Measurements from ENCODE around the gene TSHZ2.

The TSHZ2 gene

GRCh38 chr20:53187392-53188068 lies 215.4 kb downstream of the TSHZ2 start:
- 0 out of 2 replicates have a peak, but pooled peaks cover 3% of the 10 kb centered on the region for H3K4me1 ChIP-seq (ENCODE audit: insufficient read depth, low read length)
- H3K36me3 ChIP-seq (ENCODE audit: insufficient read depth, low read depth, low read length): no peaks in the 10 kb centered on the region
- H3K9me3 ChIP-seq (ENCODE audit: insufficient read depth, low read depth, low read length): no peaks in the 10 kb centered on the region
- no peaks in the 10 kb centered on the region for H3K27me3 ChIP-seq (ENCODE audit: insufficient read depth, low read length)
- no peak overlapping the region for H3K9ac ChIP-seq (ENCODE audit: low read depth, low read length)
- H3K27ac ChIP-seq (ENCODE audit: low read length): no peak overlapping the region
- H3K4me3 ChIP-seq (ENCODE audit: low read length): no peak overlapping the region

- H3K4me3 ChIP-seq (ENCODE audit: low read length): no peak overlapping the region
- H3K9me3 ChIP-seq (ENCODE audit: insufficient read depth, low read depth, low read length): no peaks in the 10 kb centered on the region
- H3K36me3 ChIP-seq (ENCODE audit: insufficient read depth, low read depth, low read length): no peaks in the 10 kb centered on the region
- no peak overlapping the region for H3K27ac ChIP-seq (ENCODE audit: low read length)
- no peaks in the 10 kb centered on the region for H3K27me3 ChIP-seq (ENCODE audit: insufficient read depth, low read length)
- 0 out of 2 replicates have a peak, but pooled peaks cover 3% of the 10 kb centered on the region for H3K4me1 ChIP-seq (ENCODE audit: insufficient read depth, low read length)
- H3K9ac ChIP-seq (ENCODE audit: low read depth, low read length): no peak overlapping the region
These were observed 218.1 kb downstream of the TSHZ2 start for GRCh38 chr20:53190225-53190624.

- H3K36me3 ChIP-seq (ENCODE audit: insufficient read depth, low read depth, low read length): no peaks in the 10 kb centered on the region
- H3K27me3 ChIP-seq (ENCODE audit: insufficient read depth, low read length): no peaks in the 10 kb centered on the region
- H3K27ac ChIP-seq (ENCODE audit: low read length): no peak overlapping the region
- no peak overlapping the region for H3K9ac ChIP-seq (ENCODE audit: low read depth, low read length)
- H3K9me3 ChIP-seq (ENCODE audit: insufficient read depth, low read depth, low read length): no peaks in the 10 kb centered on the region
- H3K4me1 ChIP-seq (ENCODE audit: insufficient read depth, low read length): 0 out of 2 replicates have a peak, but pooled peaks cover 3% of the 10 kb centered on the region
- no peak overlapping the region for H3K4me3 ChIP-seq (ENCODE audit: low read length)
These were observed 219.8 kb downstream of the TSHZ2 start for GRCh38 chr20:53191957-53192356.

GRCh38 chr20:53194306-53195290 lies 222.4 kb downstream of the TSHZ2 start:
- Histone ChIP-seq H3K9ac (ENCODE audit: low read depth, low read length) (no peak overlapping the region), H3K27ac (ENCODE audit: low read length) (no peak overlapping the region), H3K4me3 (ENCODE audit: low read length) (no peak overlapping the region), H3K9me3 (ENCODE audit: insufficient read depth, low read depth, low read length) (no peaks in the 10 kb centered on the region), H3K4me1 (ENCODE audit: insufficient read depth, low read length) (0 out of 2 replicates have a peak, but pooled peaks cover 3% of the 10 kb centered on the region), H3K36me3 (ENCODE audit: insufficient read depth, low read depth, low read length) (no peaks in the 10 kb centered on the region), H3K27me3 (ENCODE audit: insufficient read depth, low read length) (no peaks in the 10 kb centered on the region)

GRCh38 chr20:53195876-53196610 lies 223.9 kb downstream of the TSHZ2 start:
- no peak overlapping the region for H3K4me3 ChIP-seq (ENCODE audit: low read length)
- no peak overlapping the region for H3K27ac ChIP-seq (ENCODE audit: low read length)
- no peak overlapping the region for H3K9ac ChIP-seq (ENCODE audit: low read depth, low read length)
- no peaks in the 10 kb centered on the region; the same call in 1 of the 2 replicates for H3K4me1 ChIP-seq (ENCODE audit: insufficient read depth, low read length)
- no peaks in the 10 kb centered on the region for H3K36me3 ChIP-seq (ENCODE audit: insufficient read depth, low read depth, low read length)
- no peaks in the 10 kb centered on the region for H3K9me3 ChIP-seq (ENCODE audit: insufficient read depth, low read depth, low read length)
- no peaks in the 10 kb centered on the region for H3K27me3 ChIP-seq (ENCODE audit: insufficient read depth, low read length)

GRCh38 chr20:53201588-53201987 lies 229.4 kb downstream of the TSHZ2 start:
- H3K4me3 ChIP-seq (ENCODE audit: low read length): no peak overlapping the region
- H3K4me1 ChIP-seq (ENCODE audit: insufficient read depth, low read length): no peaks in the 10 kb centered on the region; the same call in 1 of the 2 replicates
- 0 out of 2 replicates have a peak overlapping the region, but pooled peaks have one; percentile 18 for H3K9ac ChIP-seq (ENCODE audit: low read depth, low read length)
- no peak overlapping the region for H3K27ac ChIP-seq (ENCODE audit: low read length)
- H3K27me3 ChIP-seq (ENCODE audit: insufficient read depth, low read length): no peaks in the 10 kb centered on the region
- no peaks in the 10 kb centered on the region for H3K9me3 ChIP-seq (ENCODE audit: insufficient read depth, low read depth, low read length)
- H3K36me3 ChIP-seq (ENCODE audit: insufficient read depth, low read depth, low read length): no peaks in the 10 kb centered on the region

GRCh38 chr20:53202777-53203176 lies 230.6 kb downstream of the TSHZ2 start:
- H3K9ac ChIP-seq (ENCODE audit: low read depth, low read length): no peak overlapping the region
- H3K27ac ChIP-seq (ENCODE audit: low read length): no peak overlapping the region
- H3K4me1 ChIP-seq (ENCODE audit: insufficient read depth, low read length): no peaks in the 10 kb centered on the region; the same call in 1 of the 2 replicates
- H3K27me3 ChIP-seq (ENCODE audit: insufficient read depth, low read length): no peaks in the 10 kb centered on the region
- no peak overlapping the region for H3K4me3 ChIP-seq (ENCODE audit: low read length)
- no peaks in the 10 kb centered on the region for H3K36me3 ChIP-seq (ENCODE audit: insufficient read depth, low read depth, low read length)
- no peaks in the 10 kb centered on the region for H3K9me3 ChIP-seq (ENCODE audit: insufficient read depth, low read depth, low read length)

GRCh38 chr20:53205046-53205445 lies 232.9 kb downstream of the TSHZ2 start:
- Histone ChIP-seq H3K9me3 (ENCODE audit: insufficient read depth, low read depth, low read length) (no peaks in the 10 kb centered on the region), H3K36me3 (ENCODE audit: insufficient read depth, low read depth, low read length) (no peaks in the 10 kb centered on the region), H3K4me1 (ENCODE audit: insufficient read depth, low read length) (peaks cover 8% of the 10 kb centered on the region), H3K9ac (ENCODE audit: low read depth, low read length) (no peak overlapping the region), H3K27me3 (ENCODE audit: insufficient read depth, low read length) (no peaks in the 10 kb centered on the region), H3K27ac (ENCODE audit: low read length) (no peak overlapping the region), H3K4me3 (ENCODE audit: low read length) (no peak overlapping the region)

GRCh38 chr20:53208110-53208832 lies 236.1 kb downstream of the TSHZ2 start:
- H3K9me3 ChIP-seq (ENCODE audit: insufficient read depth, low read depth, low read length): no peaks in the 10 kb centered on the region
- no peaks in the 10 kb centered on the region for H3K36me3 ChIP-seq (ENCODE audit: insufficient read depth, low read depth, low read length)
- H3K27me3 ChIP-seq (ENCODE audit: insufficient read depth, low read length): no peaks in the 10 kb centered on the region
- H3K9ac ChIP-seq (ENCODE audit: low read depth, low read length): no peak overlapping the region
- H3K4me1 ChIP-seq (ENCODE audit: insufficient read depth, low read length): peaks cover 8% of the 10 kb centered on the region
- no peak overlapping the region for H3K27ac ChIP-seq (ENCODE audit: low read length)
- no peak overlapping the region for H3K4me3 ChIP-seq (ENCODE audit: low read length)

GRCh38 chr20:53210041-53210440 lies 237.9 kb downstream of the TSHZ2 start:
- no peaks in the 10 kb centered on the region for H3K9me3 ChIP-seq (ENCODE audit: insufficient read depth, low read depth, low read length)
- no peak overlapping the region for H3K27ac ChIP-seq (ENCODE audit: low read length)
- no peak overlapping the region for H3K9ac ChIP-seq (ENCODE audit: low read depth, low read length)
- no peaks in the 10 kb centered on the region for H3K27me3 ChIP-seq (ENCODE audit: insufficient read depth, low read length)
- no peaks in the 10 kb centered on the region for H3K36me3 ChIP-seq (ENCODE audit: insufficient read depth, low read depth, low read length)
- H3K4me3 ChIP-seq (ENCODE audit: low read length): no peak overlapping the region
- H3K4me1 ChIP-seq (ENCODE audit: insufficient read depth, low read length): peaks cover 8% of the 10 kb centered on the region

GRCh38 chr20:53210931-53211330 lies 238.8 kb downstream of the TSHZ2 start:
- Histone ChIP-seq H3K27me3 (ENCODE audit: insufficient read depth, low read length) (peaks cover 2% of the 10 kb centered on the region), H3K36me3 (ENCODE audit: insufficient read depth, low read depth, low read length) (no peaks in the 10 kb centered on the region), H3K9me3 (ENCODE audit: insufficient read depth, low read depth, low read length) (no peaks in the 10 kb centered on the region), H3K4me3 (ENCODE audit: low read length) (no peak overlapping the region), H3K27ac (ENCODE audit: low read length) (no peak overlapping the region), H3K4me1 (ENCODE audit: insufficient read depth, low read length) (peaks cover 8% of the 10 kb centered on the region), H3K9ac (ENCODE audit: low read depth, low read length) (no peak overlapping the region)

Data from iPS-20b (cell line).